GM12878 (cell line): Measurements from ENCODE around the gene TKTL1. TPM values are rescaled to one million over a fixed set of nuclear protein-coding genes. Genes with fewer than 3 reads are reported as not detected.

Experiments
- ATAC-seq: fragments of 200-7000 bp; cut with Tn5 transposase; 3 replicates; pipeline ENCODE4 v1.9.1; 2020; ENCODE audit warnings: mild to moderate bottlenecking, moderate library complexity
- BruUV-seq: library from RNA; stranded (reverse); fragments of 400-500 nt; replicated peaks from 2 replicates; lab custom pipeline; 2021; lab: Mats Ljungman, UMichigan
- CTCF ChIA-PET: fragments of 300-600 bp; sonication (Branson Sonifier 250); formaldehyde crosslinking; extraction: SDS; loops from one replicate; lab custom pipeline; 2021; ENCODE audit warnings: inconsistent platforms; lab: Yijun Ruan, JAX
- POLR2A ChIA-PET: fragments of 350-600 bp; formaldehyde crosslinking; extraction: SDS; loops from one replicate; lab custom pipeline; 2021; ENCODE audit warnings: inconsistent platforms; lab: Charles Lee
- RAD21 ChIA-PET: fragments of 300-600 bp; sonication (Branson Sonifier 250); formaldehyde crosslinking; loops from one replicate; lab custom pipeline; 2023; ENCODE audit warnings: antibody characterized with exemption; ENCODE audit not compliant: unreplicated experiment; lab: Charles Lee
- SMC1A ChIA-PET: fragments of 300-600 bp; sonication (Branson Sonifier 250); formaldehyde crosslinking; loops from one replicate; lab custom pipeline; 2023; ENCODE audit not compliant: unreplicated experiment, uncharacterized antibody; lab: Charles Lee
- DNase-seq: peaks from one replicate; pipeline ENCODE4 v3.0.0-alpha.2; 2011; ENCODE audit warnings: low read depth, low spot score
- FAIRE-seq: peaks from 3 replicates; lab custom pipeline; 2011; peaks lifted over from hg19 to GRCh38; lab: Jason Lieb, UNC
- H2AFZ ChIP-seq: 2 replicates; pipeline ENCODE4 v1.6.0; 2011; ENCODE audit warnings: low read depth, low read length, control low read depth; ENCODE audit not compliant: control insufficient read depth
- H3K27ac ChIP-seq: 2 replicates; pipeline ENCODE4 v1.5.1; 2011; ENCODE audit warnings: control low read depth; ENCODE audit not compliant: control insufficient read depth, insufficient read depth
- H3K27me3 ChIP-seq, 2 experiments: replicated peaks in 1 of 2; 2 replicates each; pipeline versions ENCODE4 v1.6.0 to v1.6.1; 2011; ENCODE audit warnings: low read length in 1 of 2; ENCODE audit not compliant: control insufficient read depth in 2 of 2, insufficient read depth in 2 of 2
- H3K36me3 ChIP-seq, 2 experiments: 2 replicates each; pipeline ENCODE4 v1.5.1; 2011; ENCODE audit warnings: low read length in 1 of 2; ENCODE audit not compliant: control insufficient read depth in 2 of 2, insufficient read depth in 2 of 2
- H3K4me1 ChIP-seq: 2 replicates; pipeline ENCODE4 v1.6.1; 2011; ENCODE audit warnings: mild to moderate bottlenecking, low read length, moderate library complexity, mixed read lengths; ENCODE audit not compliant: control insufficient read depth, insufficient read depth
- H3K4me2 ChIP-seq: 2 replicates; pipeline ENCODE4 v1.6.0; 2011; ENCODE audit warnings: control low read depth; ENCODE audit not compliant: control insufficient read depth, insufficient read depth
- H3K4me3 ChIP-seq: fragments of 200-600 bp; sonication (generic); 2 replicates; pipeline ENCODE4 v1.5.1; 2016
- H3K79me2 ChIP-seq: 2 replicates; pipeline ENCODE4 v1.6.0; 2011; ENCODE audit warnings: low read length; ENCODE audit not compliant: control insufficient read depth, insufficient read depth
- H3K9ac ChIP-seq: 2 replicates; pipeline ENCODE4 v1.8.0; 2011; ENCODE audit warnings: low read length, control low read depth, mixed read lengths; ENCODE audit not compliant: control insufficient read depth, insufficient read depth
- H3K9me3 ChIP-seq: replicated peaks from 3 replicates; pipeline ENCODE4 v1.5.1; 2011; ENCODE audit warnings: mild to moderate bottlenecking, low read length; ENCODE audit not compliant: control insufficient read depth, insufficient read depth
- H4K20me1 ChIP-seq: 2 replicates; pipeline ENCODE4 v1.6.0; 2011; ENCODE audit not compliant: control insufficient read depth, insufficient read depth
- IRF4 ChIP-seq: IDR thresholded peaks from 2 replicates; pipeline ENCODE4 v1.6.1; 2011; ENCODE audit warnings: low read depth, low read length
- JUNB ChIP-seq: IDR thresholded peaks from 2 replicates; pipeline ENCODE4 v1.6.1; 2016; ENCODE audit warnings: antibody characterized with exemption, mild to moderate bottlenecking
- WGBS: methylation state at CpG from one replicate; pipeline ENCODE4 v1.1.6; 2016; ENCODE audit warnings: low lambda C conversion rate; ENCODE audit not compliant: insufficient replicate concordance, insufficient coverage; ENCODE audit errors: missing lambda C conversion rate; 5-methylcytosine and 5-hydroxymethylcytosine counted together
- in situ Hi-C: fragments of 300-500 bp; cut with MboI; formaldehyde crosslinking; loops from 9 replicates; pipeline ENCODE4 v1.14.3; 2018; ENCODE audit warnings: mixed read lengths
- intact Hi-C: fragments of 100-400 bp; cut with micrococcal nuclease; formaldehyde crosslinking; loops from one replicate; pipeline ENCODE4 v1.14.2; 2022; ENCODE audit not compliant: unreplicated experiment
- polyA plus RNA-seq, 11 experiments: library from polyadenylated mRNA; depleted of rRNA in 4 of 11; unstranded in 6 of 11; stranded (reverse) in 5 of 11; fragments of >200 nt; fragmentation: Nextera tagmentation in 4 of 11; fragmentation: Illumina TruSeq in 1 of 11; extraction: Ambion mirVana in 4 of 11; extraction: Trizol in 1 of 11; gene quantifications; 1 replicate in 1 of 11; 2 replicates in 10 of 11; pipeline versions ENCODE4 v1.2.1 to v1.2.3, GENCODE V29; 2011 to 2016; ENCODE audit warnings: inconsistent platforms in 2 of 11, missing spikeins in 2 of 11, low read depth in 1 of 11
- total RNA-seq, 4 experiments: library from RNA; depleted of rRNA in 3 of 4; stranded (reverse); fragments of >200 nt in 3 of 4; fragmentation: Illumina TruSeq in 1 of 4; extraction: Trizol in 1 of 4; gene quantifications; 2 replicates each; pipeline versions ENCODE4 v1.2.1 to v1.2.3, GENCODE V29; 2013 to 2021
- TF ChIP-seq, protein P1 (sequence below): fragments of 450-650 bp; IDR thresholded peaks from 2 replicates; pipeline ENCODE4 v1.6.1; 2018; ENCODE audit warnings: borderline replicate concordance, mild to moderate bottlenecking; ENCODE audit not compliant: partially characterized antibody

TKTL1 gene
- total and polyA plus RNA-seq, 10 of the 15 experiments (the other 5 are each of a cell fraction or from before 2014, with no cell fraction given), result 0.01 to 0.07 TPM; not detected in 8

DNA sequence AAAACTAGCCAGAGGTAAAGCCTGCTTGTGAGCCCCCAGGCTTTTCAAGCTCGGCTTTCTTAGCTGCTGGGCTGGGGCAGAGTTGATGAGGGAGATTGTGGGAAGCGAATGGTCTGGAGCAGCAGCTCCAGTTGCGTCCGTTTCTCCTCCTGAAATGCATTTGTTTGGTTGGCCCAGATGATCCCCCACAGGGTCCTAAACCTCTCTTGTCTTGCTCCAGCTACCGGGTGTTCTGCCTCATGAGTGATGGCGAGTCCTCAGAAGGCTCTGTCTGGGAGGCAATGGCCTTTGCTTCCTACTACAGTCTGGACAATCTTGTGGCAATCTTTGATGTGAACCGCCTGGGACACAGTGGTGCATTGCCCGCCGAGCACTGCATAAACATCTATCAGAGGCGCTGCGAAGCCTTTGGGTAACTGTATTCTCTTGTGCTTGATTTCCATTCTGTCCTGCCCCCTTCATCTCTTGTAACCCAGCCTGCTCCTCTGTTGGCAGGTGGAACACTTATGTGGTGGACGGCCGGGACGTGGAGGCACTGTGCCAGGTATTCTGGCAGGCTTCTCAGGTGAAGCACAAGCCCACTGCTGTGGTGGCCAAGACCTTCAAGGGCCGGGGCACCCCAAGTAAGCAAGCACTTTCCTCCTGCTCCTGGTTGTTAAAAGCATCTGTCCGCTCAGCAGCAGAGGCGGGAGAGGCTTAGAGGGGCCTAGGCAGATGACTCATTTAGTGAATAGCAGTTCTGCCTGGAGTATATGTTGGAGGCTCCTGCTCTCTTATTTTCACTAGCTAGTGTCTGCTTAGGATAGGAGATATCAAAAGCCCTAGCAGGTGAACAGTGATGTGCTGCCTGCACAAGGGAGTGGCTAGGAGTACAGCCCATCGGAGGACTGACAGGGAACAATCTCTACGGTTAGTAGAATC is 15.3 kb downstream of the TKTL1 start:
- FAIRE-seq (no peak), ATAC-seq (no peak)
- RAD21 ChIA-PET, result no interaction called here

More for the DNA sequence above, 15.3 kb downstream of the TKTL1 start:
- H3K9me3 ChIP-seq, result no peaks in the 10 kb centered on the region; the same call in 1 of the 3 replicates
- no peaks in the 10 kb centered on the region for H4K20me1 ChIP-seq
- DNase-seq, result no peak
- H3K79me2 ChIP-seq, result no peaks in the 10 kb centered on the region
- peaks cover 5% of the 10 kb centered on the region; the same call in 1 of the 2 replicates for H3K4me1 ChIP-seq
- 64% methylated on average over 19 of the region's 19 CpGs for WGBS
- TF ChIP-seq IRF4 (0 out of 2 replicates have a peak, but pooled peaks have one; percentile 25), JUNB (peak; percentile 59)
- TF ChIP-seq, protein P1, sequence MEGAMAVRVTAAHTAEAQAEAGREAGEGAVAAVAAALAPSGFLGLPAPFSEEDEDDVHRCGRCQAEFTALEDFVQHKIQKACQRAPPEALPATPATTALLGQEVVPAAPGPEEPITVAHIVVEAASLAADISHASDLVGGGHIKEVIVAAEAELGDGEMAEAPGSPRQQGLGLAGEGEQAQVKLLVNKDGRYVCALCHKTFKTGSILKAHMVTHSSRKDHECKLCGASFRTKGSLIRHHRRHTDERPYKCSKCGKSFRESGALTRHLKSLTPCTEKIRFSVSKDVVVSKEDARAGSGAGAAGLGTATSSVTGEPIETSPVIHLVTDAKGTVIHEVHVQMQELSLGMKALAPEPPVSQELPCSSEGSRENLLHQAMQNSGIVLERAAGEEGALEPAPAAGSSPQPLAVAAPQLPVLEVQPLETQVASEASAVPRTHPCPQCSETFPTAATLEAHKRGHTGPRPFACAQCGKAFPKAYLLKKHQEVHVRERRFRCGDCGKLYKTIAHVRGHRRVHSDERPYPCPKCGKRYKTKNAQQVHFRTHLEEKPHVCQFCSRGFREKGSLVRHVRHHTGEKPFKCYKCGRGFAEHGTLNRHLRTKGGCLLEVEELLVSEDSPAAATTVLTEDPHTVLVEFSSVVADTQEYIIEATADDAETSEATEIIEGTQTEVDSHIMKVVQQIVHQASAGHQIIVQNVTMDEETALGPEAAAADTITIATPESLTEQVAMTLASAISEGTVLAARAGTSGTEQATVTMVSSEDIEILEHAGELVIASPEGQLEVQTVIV, result no peak
- BruUV-seq, result no TSS peak
- ChIA-PET CTCF (interaction anchor here (1.6 to 4.0 kb wide), 3 partner anchors 13 to 189 kb away, joined by 4 to 17 read pairs (median 4); no protein-coding TSS in a partner anchor), SMC1A (no interaction called here), POLR2A (no interaction called here)
- no peak overlapping the region for H3K27ac ChIP-seq
- no peak overlapping the region for H3K4me2 ChIP-seq
- no peaks in the 10 kb centered on the region for H3K27me3 ChIP-seq
- intact Hi-C loops (no loop called here), in situ Hi-C loops (loop anchor here (25.0 kb wide), 1 partner anchor 174 kb away; the partner anchor contains the start of gene OPN1LW)
- no peak overlapping the region for H3K9ac ChIP-seq
- no peak overlapping the region for H3K4me3 ChIP-seq
- no peaks in the 10 kb centered on the region for H3K36me3 ChIP-seq
- H2AFZ ChIP-seq, result no peak overlapping the region
